Stomach (tissue), 9 donors: Measurements from ENCODE around the gene BCL2L12. TPM values are rescaled to one million over a fixed set of nuclear protein-coding genes. Genes with fewer than 3 reads are reported as not detected.

Experiments
- DNase-seq, 2 donors: peaks; one replicate each; pipeline versions ENCODE4 v3.0.0 to v3.0.0-alpha.2; 2013 to 2019
- H3K27ac ChIP-seq, 5 donors: fragments of 200-600 bp in 4 of 5; sonication (generic) in 4 of 5; one replicate each; pipeline ENCODE4 v1.5.1; 2013 to 2019; ENCODE audit warnings: mild to moderate bottlenecking in 1 of 5, moderate library complexity in 1 of 5
- H3K27me3 ChIP-seq, 3 donors: fragments of 200-600 bp; sonication (generic); one replicate each; pipeline ENCODE4 v1.5.1; 2017 to 2019; ENCODE audit warnings: mixed run types in 1 of 3
- H3K36me3 ChIP-seq, 4 donors: fragments of 200-600 bp; sonication (generic); 1 replicate in 3 of 4; 2 replicates in 1 of 4; pipeline ENCODE4 v1.5.1; 2016 to 2019
- H3K4me1 ChIP-seq, 4 donors: fragments of 200-600 bp; sonication (generic); one replicate each; pipeline ENCODE4 v1.5.1; 2016 to 2019
- H3K4me3 ChIP-seq, 4 donors: fragments of 200-600 bp; sonication (generic) in 3 of 4; one replicate each; pipeline ENCODE4 v1.5.1; 2016 to 2019; ENCODE audit warnings: mild to moderate bottlenecking in 1 of 4
- H3K9me3 ChIP-seq, 4 donors: fragments of 200-600 bp; sonication (generic); one replicate each; pipeline ENCODE4 v1.5.1; 2016 to 2019
- EP300 ChIP-seq: sonication (generic); formaldehyde crosslinking; IDR thresholded peaks from one replicate; pipeline ENCODE4 v1.6.1; 2017; ENCODE audit warnings: antibody characterized with exemption
- POLR2A ChIP-seq, 4 donors: fragments of 450-650 bp; IDR thresholded peaks; one replicate each; pipeline ENCODE4 v1.6.1; 2016; ENCODE audit warnings: antibody characterized with exemption in 4 of 4, control low read depth in 2 of 4, mild to moderate bottlenecking in 1 of 4, moderate library complexity in 1 of 4
- POLR2AphosphoS5 ChIP-seq, 3 donors: sonication (generic); formaldehyde crosslinking; IDR thresholded peaks; one replicate each; pipeline ENCODE4 v1.6.1; 2016; ENCODE audit warnings: antibody characterized with exemption in 3 of 3
- WGBS, 5 donors: extraction: QIAGEN DNeasy Blood & Tissue Kit in 3 of 5; methylation state at CpG; one replicate each; pipeline versions ENCODE4 v1.1.5 to v1.1.7; 2013 to 2018; 5-methylcytosine and 5-hydroxymethylcytosine counted together
- intact Hi-C: fragments of 100-400 bp; cut with DNase I; formaldehyde crosslinking; loops from one replicate; pipeline ENCODE4 v1.15.1; 2023; ENCODE audit warnings: low total_unique reads
- polyA plus RNA-seq, 3 donors: library from polyadenylated mRNA; stranded (reverse); fragments of 200-250 nt; gene quantifications; one replicate each; pipeline ENCODE4 v1.2.3, GENCODE V29; 2013
- total RNA-seq, 5 donors: library from RNA; depleted of rRNA; stranded (reverse); fragments of >200 nt; gene quantifications; one replicate each; pipeline versions ENCODE4 v1.1.0 to v1.2.3, GENCODE V29; 2014 to 2016
- TF ChIP-seq, protein P1 (sequence below), 7 experiments: fragments of 450-650 bp in 4 of 7; fragments of 200-600 bp in 3 of 7; sonication (generic) in 3 of 7; IDR thresholded peaks; one replicate each; pipeline ENCODE4 v1.5.1; 2016 to 2019; ENCODE audit warnings: antibody characterized with exemption in 7 of 7, control low read depth in 2 of 7, mild to moderate bottlenecking in 1 of 7
- donor health status: healthy with polysubstance abuse.
- donor health status: Bipolar disorder and iron deficiency.
- donor health status: healthy.

BCL2L12 gene
- total and polyA plus RNA-seq, 8 donors = 2.3 to 23.3 (median 9.4) TPM

DNA sequence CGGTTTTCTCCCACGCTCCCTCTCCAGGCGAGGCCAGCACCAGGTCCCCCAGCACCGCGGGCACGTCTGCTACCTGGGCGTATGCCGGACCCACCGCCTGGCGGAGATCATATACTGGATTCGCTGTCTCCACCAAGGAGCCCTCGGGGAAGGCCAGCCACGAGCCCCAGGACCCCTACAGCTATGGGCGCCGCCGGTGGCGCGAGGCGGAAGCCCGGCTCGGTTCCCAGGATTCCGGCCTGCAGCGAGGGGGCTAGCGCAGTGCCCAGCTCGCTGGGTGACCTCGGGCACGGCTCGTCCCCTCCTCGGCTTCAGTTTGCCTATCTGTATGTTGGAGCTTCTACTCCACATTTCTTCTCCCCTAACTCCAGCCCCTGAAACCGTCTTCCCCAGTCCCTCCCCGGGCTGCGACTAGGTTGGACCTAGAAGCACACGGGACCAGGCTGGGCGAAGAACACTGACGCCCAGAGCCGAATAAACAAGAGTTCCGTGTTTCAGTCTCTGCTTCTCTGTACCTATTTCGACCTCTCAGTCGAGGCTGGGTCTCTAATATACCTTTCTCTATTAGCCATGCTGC, 24.4 kb downstream of the BCL2L12 start:
- H3K4me1 ChIP-seq = peaks cover 25 to 42% (median 29%) of the 10 kb centered on the region in 4 donors
- no peaks in the 10 kb centered on the region for H3K9me3 ChIP-seq
- H3K4me3 ChIP-seq = peak overlapping the region; percentile 41 to 57 (median 50)
- TF ChIP-seq POLR2A (IDR thresholded peaks at IDR 0.05) = no peak
- TF ChIP-seq, protein P1, sequence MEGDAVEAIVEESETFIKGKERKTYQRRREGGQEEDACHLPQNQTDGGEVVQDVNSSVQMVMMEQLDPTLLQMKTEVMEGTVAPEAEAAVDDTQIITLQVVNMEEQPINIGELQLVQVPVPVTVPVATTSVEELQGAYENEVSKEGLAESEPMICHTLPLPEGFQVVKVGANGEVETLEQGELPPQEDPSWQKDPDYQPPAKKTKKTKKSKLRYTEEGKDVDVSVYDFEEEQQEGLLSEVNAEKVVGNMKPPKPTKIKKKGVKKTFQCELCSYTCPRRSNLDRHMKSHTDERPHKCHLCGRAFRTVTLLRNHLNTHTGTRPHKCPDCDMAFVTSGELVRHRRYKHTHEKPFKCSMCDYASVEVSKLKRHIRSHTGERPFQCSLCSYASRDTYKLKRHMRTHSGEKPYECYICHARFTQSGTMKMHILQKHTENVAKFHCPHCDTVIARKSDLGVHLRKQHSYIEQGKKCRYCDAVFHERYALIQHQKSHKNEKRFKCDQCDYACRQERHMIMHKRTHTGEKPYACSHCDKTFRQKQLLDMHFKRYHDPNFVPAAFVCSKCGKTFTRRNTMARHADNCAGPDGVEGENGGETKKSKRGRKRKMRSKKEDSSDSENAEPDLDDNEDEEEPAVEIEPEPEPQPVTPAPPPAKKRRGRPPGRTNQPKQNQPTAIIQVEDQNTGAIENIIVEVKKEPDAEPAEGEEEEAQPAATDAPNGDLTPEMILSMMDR (IDR thresholded peaks at IDR 0.05) = peak in 1 of 7 experiments; percentile 0
- intact Hi-C loops = no loop called here
- H3K27me3 ChIP-seq = peaks cover 0 to 40% (median 15%) of the 10 kb centered on the region in 3 donors
- H3K27ac ChIP-seq = peak overlapping the region; percentile 33 to 76 (median 59)
- WGBS, 5 donors = 4 to 22% (median 8%) methylated on average over 18 to 39 of the region's 39 CpGs
- peaks cover 23 to 37% (median 34%) of the 10 kb centered on the region in 4 donors for H3K36me3 ChIP-seq
- peak in 1 of 2 donors; percentile 40 for DNase-seq

DNA sequence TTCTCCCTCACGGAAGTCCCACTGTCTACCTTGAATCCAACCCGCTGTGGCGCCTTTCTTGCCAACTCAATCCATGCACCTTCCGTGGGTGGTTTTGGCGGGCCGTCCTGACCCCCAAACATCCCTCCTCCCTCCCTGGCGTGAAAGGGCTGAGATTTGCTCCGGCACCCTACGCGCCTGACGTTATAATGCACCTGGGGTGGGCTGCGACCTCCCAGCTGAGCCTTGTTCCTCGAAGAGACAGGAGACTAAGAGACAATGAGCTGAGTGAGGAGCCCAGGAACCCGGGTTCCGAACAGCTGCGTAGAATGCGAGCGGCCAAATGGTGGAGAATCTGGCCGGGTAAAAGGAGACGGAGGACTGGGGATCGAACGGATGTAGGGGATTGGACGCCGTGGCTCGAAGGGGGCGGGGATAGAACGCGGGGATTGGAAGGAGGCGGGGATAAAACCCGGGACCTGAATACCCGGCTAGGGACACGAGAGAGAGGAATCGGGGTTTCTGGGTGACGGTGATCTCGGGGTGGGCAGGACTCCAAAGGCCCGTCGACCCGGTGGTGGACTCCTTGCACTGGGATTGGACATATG, 25.0 kb downstream of the BCL2L12 start, which contains the start of gene CPT1C:
CPT1C (plus strand) TSS at position 461 of the 587 bp plus-strand sequence. CDS start 1,137 bp downstream, outside the sequence.
- Histone ChIP-seq H3K27me3 (peaks cover 0 to 40% (median 15%) of the 10 kb centered on the region in 3 donors), H3K4me3 (peak within 1 kb of the TSS; percentile 41 to 57 (median 50)), H3K36me3 (peaks cover 17 to 31% (median 28%) of the 10 kb centered on the region in 4 donors), H3K9me3 (no peaks in the 10 kb centered on the region), H3K27ac (peak within 1 kb of the TSS; percentile 33 to 76 (median 59)), H3K4me1 (peaks cover 25 to 42% (median 29%) of the 10 kb centered on the region in 4 donors)
- WGBS, 5 donors = 1 to 3% (median 2%) methylated on average over 36 to 38 of the region's 38 CpGs
- no peak for TF ChIP-seq POLR2A (IDR thresholded peaks at IDR 0.05)
- TF ChIP-seq POLR2AphosphoS5 (IDR thresholded peaks at IDR 0.05) = peak in 2 of 3 donors; percentile 49 to 58
- intact Hi-C loops = no loop called here
- DNase-seq = peak; percentile 79 to 92

- H3K9me3 ChIP-seq = no peaks in the 10 kb centered on the region
- H3K4me1 ChIP-seq = peaks cover 25 to 42% (median 29%) of the 10 kb centered on the region in 4 donors
- H3K27me3 ChIP-seq = peaks cover 0 to 40% (median 15%) of the 10 kb centered on the region in 3 donors
- peak in 1 of 2 donors; percentile 89 for DNase-seq
- no peak for TF ChIP-seq POLR2AphosphoS5 (IDR thresholded peaks at IDR 0.05)
- TF ChIP-seq, protein P1 (IDR thresholded peaks at IDR 0.05) = no peak
- TF ChIP-seq EP300 = no peak
- no peak for TF ChIP-seq POLR2A (IDR thresholded peaks at IDR 0.05)
- H3K36me3 ChIP-seq = peaks cover 10 to 23% (median 21%) of the 10 kb centered on the region in 4 donors
- WGBS, 5 donors = 12 to 29% (median 14%) methylated on average over 25 to 39 of the region's 39 CpGs
- intact Hi-C loops = no loop called here
- H3K27ac ChIP-seq = no peak overlapping the region
- H3K4me3 ChIP-seq = peak overlapping the region; percentile 41 to 57 (median 50)
Observed at GRCh38 chr19:49691243-49692146, 25.8 kb downstream of the BCL2L12 start.

- Histone ChIP-seq H3K4me1 (peaks cover 25 to 42% (median 29%) of the 10 kb centered on the region in 4 donors), H3K27ac (no peak overlapping the region), H3K4me3 (no peak overlapping the region), H3K36me3 (peaks cover 4 to 17% (median 14%) of the 10 kb centered on the region in 4 donors), H3K27me3 (peaks cover 0 to 40% (median 15%) of the 10 kb centered on the region in 3 donors), H3K9me3 (no peaks in the 10 kb centered on the region)
- TF ChIP-seq EP300 = no peak
- TF ChIP-seq POLR2AphosphoS5 (IDR thresholded peaks at IDR 0.05) = no peak
- TF ChIP-seq POLR2A (IDR thresholded peaks at IDR 0.05) = no peak
- TF ChIP-seq, protein P1 (IDR thresholded peaks at IDR 0.05) = no peak
- DNase-seq = no peak
- 69 to 81% (median 73%) methylated on average over 15 to 16 of the region's 16 CpGs for WGBS, 5 donors
- intact Hi-C loops = no loop called here
Observed at GRCh38 chr19:49692147-49692506, 26.4 kb downstream of the BCL2L12 start.
